GM12801 (cell line): ENCODE results near the gene SMIM28.

ENCODE experiments used
- CTCF ChIP-seq: IDR thresholded peaks from one replicate; pipeline ENCODE4 v1.5.1; 2011; ENCODE audit warnings: control low read depth; ENCODE audit not compliant: insufficient read length; ENCODE audit errors: extremely low read depth

SMIM28 gene

GRCh38 chr6:138349891-138350290, 27.8 kb upstream of the SMIM28 start:
- no peak for TF ChIP-seq CTCF

GRCh38 chr6:138357928-138358327, 19.8 kb upstream of the SMIM28 start:
- TF ChIP-seq CTCF, result no peak

- no peak for TF ChIP-seq CTCF
Measured at GRCh38 chr6:138370631-138371451, 6.9 kb upstream of the SMIM28 start.

GRCh38 chr6:138371452-138371711, 6.3 kb upstream of the SMIM28 start:
- no peak for TF ChIP-seq CTCF

- TF ChIP-seq CTCF, result no peak
Measured at GRCh38 chr6:138371720-138372119, 6.0 kb upstream of the SMIM28 start.

- no peak for TF ChIP-seq CTCF
Measured at GRCh38 chr6:138372711-138373463, 4.8 kb upstream of the SMIM28 start.

- no peak for TF ChIP-seq CTCF
Measured at GRCh38 chr6:138374230-138374629, 3.5 kb upstream of the SMIM28 start.
